ENCODE measurements around the gene GLYATL1.
"Not testable (repeated sequence)": the region's sequence is repeated elsewhere in the genome, so short reads cannot be mapped to it uniquely, and the experiment has no call there.

Gene GLYATL1

GRCh38 chr11:58994171-58994570 lies 54.9 kb downstream of the GLYATL1 start:
- Histone ChIP-seq H3K4me1 (no peaks in the 10 kb centered on the region), H3K4me3 (no peak overlapping the region), H3K27me3 (no peaks in the 10 kb centered on the region), H3K9me3 (no peaks in the 10 kb centered on the region), H3K27ac (no peak overlapping the region), H3K36me3 (no peaks in the 10 kb centered on the region)
- TF ChIP-seq, protein P1, sequence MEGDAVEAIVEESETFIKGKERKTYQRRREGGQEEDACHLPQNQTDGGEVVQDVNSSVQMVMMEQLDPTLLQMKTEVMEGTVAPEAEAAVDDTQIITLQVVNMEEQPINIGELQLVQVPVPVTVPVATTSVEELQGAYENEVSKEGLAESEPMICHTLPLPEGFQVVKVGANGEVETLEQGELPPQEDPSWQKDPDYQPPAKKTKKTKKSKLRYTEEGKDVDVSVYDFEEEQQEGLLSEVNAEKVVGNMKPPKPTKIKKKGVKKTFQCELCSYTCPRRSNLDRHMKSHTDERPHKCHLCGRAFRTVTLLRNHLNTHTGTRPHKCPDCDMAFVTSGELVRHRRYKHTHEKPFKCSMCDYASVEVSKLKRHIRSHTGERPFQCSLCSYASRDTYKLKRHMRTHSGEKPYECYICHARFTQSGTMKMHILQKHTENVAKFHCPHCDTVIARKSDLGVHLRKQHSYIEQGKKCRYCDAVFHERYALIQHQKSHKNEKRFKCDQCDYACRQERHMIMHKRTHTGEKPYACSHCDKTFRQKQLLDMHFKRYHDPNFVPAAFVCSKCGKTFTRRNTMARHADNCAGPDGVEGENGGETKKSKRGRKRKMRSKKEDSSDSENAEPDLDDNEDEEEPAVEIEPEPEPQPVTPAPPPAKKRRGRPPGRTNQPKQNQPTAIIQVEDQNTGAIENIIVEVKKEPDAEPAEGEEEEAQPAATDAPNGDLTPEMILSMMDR (IDR thresholded peaks at IDR 0.05): no peak
- DNase-seq: no peak
- intact Hi-C loops (cut with DNase I; ENCODE audit: low total_unique reads): no loop called here

- H3K36me3 ChIP-seq: no peaks in the 10 kb centered on the region
- no peak for DNase-seq
- H3K27me3 ChIP-seq: no peaks in the 10 kb centered on the region
- intact Hi-C loops (cut with DNase I; ENCODE audit: low total_unique reads): no loop called here
- H3K9me3 ChIP-seq: no peaks in the 10 kb centered on the region
- TF ChIP-seq, protein P1 (IDR thresholded peaks at IDR 0.05): no peak
- no peak overlapping the region for H3K4me3 ChIP-seq
- no peak overlapping the region for H3K27ac ChIP-seq
- no peaks in the 10 kb centered on the region for H3K4me1 ChIP-seq
Observed at GRCh38 chr11:58998480-58999290, 59.4 kb downstream of the GLYATL1 start.

- Histone ChIP-seq H3K27ac (no peak overlapping the region), H3K27me3 (no peaks in the 10 kb centered on the region), H3K4me3 (no peak overlapping the region), H3K36me3 (no peaks in the 10 kb centered on the region), H3K9me3 (no peaks in the 10 kb centered on the region), H3K4me1 (no peaks in the 10 kb centered on the region)
- TF ChIP-seq, protein P1 (IDR thresholded peaks at IDR 0.05): no peak
- no peak for DNase-seq
- intact Hi-C loops (cut with DNase I; ENCODE audit: low total_unique reads): no loop called here
Observed at GRCh38 chr11:58999291-58999680, 60.0 kb downstream of the GLYATL1 start.

DNA sequence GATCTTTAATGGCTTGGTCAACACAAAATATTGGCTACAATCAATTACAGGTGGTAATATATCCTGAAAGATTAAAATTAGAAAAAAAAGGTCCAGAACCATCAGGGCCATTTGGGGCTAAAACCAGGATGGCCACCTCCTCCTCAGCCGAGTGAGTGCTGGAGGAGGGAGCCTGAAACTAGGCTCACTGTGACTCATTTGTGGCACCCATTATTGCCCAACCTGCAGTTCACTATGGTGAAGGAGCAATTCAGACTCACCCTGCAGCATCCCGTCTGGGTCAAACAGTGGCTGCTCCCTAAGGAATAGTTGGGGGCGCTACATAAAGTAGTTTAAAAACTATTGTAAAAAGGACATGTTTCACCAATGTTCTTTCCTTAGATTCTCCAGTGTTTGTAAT lies 60.7 kb downstream of the GLYATL1 start:
- no peak for DNase-seq
- no peak overlapping the region for H3K4me3 ChIP-seq
- H3K27ac ChIP-seq: no peak overlapping the region
- H3K27me3 ChIP-seq: no peaks in the 10 kb centered on the region
- no peaks in the 10 kb centered on the region for H3K4me1 ChIP-seq
- no peaks in the 10 kb centered on the region for H3K9me3 ChIP-seq
- TF ChIP-seq, protein P1 (IDR thresholded peaks at IDR 0.05): no peak
- no peaks in the 10 kb centered on the region for H3K36me3 ChIP-seq
- intact Hi-C loops (cut with DNase I; ENCODE audit: low total_unique reads): no loop called here

DNA sequence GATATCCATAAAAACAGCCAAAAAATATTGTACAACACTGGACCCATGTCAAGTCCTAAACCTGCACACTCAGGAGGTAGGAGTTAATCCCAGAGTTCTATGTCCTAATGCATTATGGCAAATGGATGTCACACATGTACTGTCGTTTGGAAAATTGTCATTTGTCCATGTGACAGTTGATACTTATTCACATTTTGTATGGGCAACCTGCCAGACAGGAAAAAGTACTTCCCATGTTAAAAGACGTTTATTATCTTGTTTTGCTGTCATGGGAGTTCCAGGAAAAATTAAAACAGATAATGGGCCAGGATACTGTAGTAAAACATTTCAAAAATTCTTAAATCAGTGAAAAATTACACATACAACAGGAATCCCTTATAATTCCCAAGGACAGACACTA lies 62.7 kb downstream of the GLYATL1 start:
- DNase-seq; H3K27me3 ChIP-seq; H3K9me3 ChIP-seq; H3K27ac ChIP-seq; H3K4me1 ChIP-seq; H3K4me3 ChIP-seq; intact Hi-C loops (cut with DNase I; ENCODE audit: low total_unique reads); H3K36me3 ChIP-seq: not testable (repeated sequence)
